ENCODE measurements around the gene VTI1A. TPM values are rescaled to one million over a fixed set of nuclear protein-coding genes. Genes with fewer than 3 reads are reported as not detected.
"Not testable (repeated sequence)": the region's sequence is repeated elsewhere in the genome, so short reads cannot be mapped to it uniquely, and the experiment has no call there.

The VTI1A gene
- total RNA-seq, 1 donor from 2014 or later: 35.2 TPM

DNA sequence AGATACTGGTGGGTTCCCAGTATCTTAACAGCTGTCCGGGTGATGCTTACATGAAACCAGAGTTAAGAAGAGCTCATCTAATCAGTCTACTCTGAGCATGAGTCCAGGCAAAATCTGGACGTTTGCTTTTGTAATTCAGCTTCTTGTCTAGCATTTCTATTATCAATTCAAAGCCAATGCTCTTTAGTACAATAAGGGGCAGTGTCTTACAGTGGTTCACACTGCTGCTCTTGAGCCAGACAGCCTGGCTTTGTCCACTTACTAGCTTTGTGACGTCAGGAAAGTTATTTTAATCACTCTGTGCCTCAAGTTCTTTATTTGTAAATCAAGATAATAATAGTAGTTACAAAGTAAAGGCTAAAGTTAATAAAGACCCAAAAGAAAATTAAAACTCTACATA, 275.7 kb downstream of the VTI1A start:
- no peak overlapping the region for H3K27ac Mint-ChIP-seq
- intact Hi-C loops (cut with micrococcal nuclease): no loop called here
- no peaks in the 10 kb centered on the region for H3K36me3 Mint-ChIP-seq (ENCODE audit: low read depth)
- no peak for DNase-seq
- H3K4me3 Mint-ChIP-seq: no peak overlapping the region
- H3K27me3 Mint-ChIP-seq: no peaks in the 10 kb centered on the region
- no peaks in the 10 kb centered on the region for H3K9me3 Mint-ChIP-seq
- no peaks in the 10 kb centered on the region for H3K4me1 Mint-ChIP-seq

DNA sequence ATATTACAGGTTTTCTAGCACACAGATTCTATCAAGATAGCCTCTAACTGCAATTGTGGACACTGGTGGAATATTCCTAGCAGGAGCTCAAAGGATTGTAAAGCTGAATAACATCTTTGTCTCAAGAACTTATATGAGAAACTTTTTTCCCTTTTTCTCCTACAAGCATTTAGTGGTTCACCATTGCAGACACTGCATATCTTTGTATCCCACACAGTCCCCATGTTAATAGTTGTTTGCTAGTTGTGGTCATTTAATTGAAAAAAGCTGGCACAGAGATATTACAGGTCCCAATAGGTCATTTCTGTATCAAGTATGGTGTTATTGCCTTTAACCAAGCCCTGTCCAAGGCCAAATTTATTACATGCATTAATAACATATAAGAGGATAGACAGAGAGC, 276.9 kb downstream of the VTI1A start:
- no peaks in the 10 kb centered on the region for H3K36me3 Mint-ChIP-seq (ENCODE audit: low read depth)

DNA sequence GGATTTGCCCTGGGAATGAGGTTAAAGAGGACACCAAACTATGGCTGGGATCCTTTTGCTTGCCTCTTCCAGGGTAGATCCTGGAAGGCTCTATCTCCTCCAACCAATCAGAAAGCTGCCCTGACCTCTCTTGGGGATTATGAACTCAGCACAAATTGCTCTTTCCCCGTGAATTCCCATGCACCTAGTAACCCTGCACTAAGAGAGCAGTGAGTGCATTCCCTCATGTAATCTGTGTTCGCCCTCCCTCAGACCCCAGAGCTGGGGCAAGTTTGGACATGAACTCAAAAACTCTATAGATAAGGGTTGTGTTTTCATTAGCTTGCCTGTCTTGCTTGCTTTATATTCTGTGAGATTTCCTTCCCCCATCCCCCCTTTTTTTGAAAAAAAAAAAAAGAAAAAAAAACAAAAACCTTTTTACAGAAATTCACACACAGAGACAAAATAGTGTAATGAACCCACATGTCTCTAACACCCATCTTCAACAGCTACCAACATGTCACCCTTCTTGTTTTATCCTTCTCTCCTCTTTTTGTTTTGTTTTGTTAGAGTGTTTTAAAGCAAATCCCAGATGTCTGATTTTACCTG, 277.5 kb downstream of the VTI1A start:
- H3K4me1 Mint-ChIP-seq: no peaks in the 10 kb centered on the region
- no peak for DNase-seq
- H3K4me3 Mint-ChIP-seq: no peak overlapping the region
- no peaks in the 10 kb centered on the region for H3K9me3 Mint-ChIP-seq
- no peaks in the 10 kb centered on the region for H3K36me3 Mint-ChIP-seq (ENCODE audit: low read depth)
- H3K27ac Mint-ChIP-seq: no peak overlapping the region
- H3K27me3 Mint-ChIP-seq: no peaks in the 10 kb centered on the region
- intact Hi-C loops (cut with micrococcal nuclease): no loop called here

More for the DNA sequence above, 276.9 kb downstream of the VTI1A start:
- no peak for DNase-seq
- Mint-ChIP-seq H3K4me1 (no peaks in the 10 kb centered on the region), H3K27ac (no peak overlapping the region), H3K4me3 (no peak overlapping the region), H3K27me3 (no peaks in the 10 kb centered on the region), H3K9me3 (no peaks in the 10 kb centered on the region)
- intact Hi-C loops (cut with micrococcal nuclease): no loop called here

DNA sequence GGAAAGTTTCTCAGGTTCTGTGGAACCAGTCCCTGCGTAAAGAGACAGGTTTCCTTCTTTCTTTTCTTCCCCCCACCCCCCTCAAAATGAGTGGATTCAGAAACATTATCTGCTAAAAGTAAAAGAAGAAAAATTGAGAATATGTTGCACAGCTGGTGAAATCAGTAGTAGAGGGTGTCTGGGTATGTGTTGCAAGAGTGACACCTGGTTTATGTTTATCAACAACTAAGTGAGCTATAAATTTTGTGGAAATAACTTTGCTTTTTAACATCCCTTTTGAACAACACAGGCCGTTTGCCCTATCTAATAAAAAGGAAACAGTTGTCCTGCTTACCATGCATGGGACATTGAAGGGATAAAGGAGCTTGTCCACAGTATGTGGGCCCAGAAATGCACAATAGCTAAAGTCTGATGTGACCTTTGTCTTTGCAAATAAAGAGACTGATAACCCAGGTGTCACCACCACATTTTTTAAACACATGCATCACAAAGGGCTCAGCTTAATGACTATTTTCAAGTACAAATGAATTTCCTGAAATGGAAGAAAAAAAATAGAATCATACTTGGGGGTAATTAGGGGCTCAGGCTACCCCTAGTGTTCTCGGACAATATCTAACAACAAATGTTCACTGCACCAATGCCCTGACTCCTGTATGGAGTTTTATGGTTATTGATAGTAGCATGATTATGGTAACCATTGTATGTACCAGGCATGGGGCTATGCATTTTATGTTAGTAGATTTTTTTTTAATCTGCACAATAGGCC, 281.3 kb downstream of the VTI1A start:
- no peak for DNase-seq
- Mint-ChIP-seq H3K4me1 (peaks cover 1% of the 10 kb centered on the region), H3K9me3 (no peaks in the 10 kb centered on the region), H3K36me3 (ENCODE audit: low read depth) (no peaks in the 10 kb centered on the region), H3K27ac (no peak overlapping the region), H3K27me3 (no peaks in the 10 kb centered on the region), H3K4me3 (no peak overlapping the region)
- intact Hi-C loops (cut with micrococcal nuclease): no loop called here

DNA sequence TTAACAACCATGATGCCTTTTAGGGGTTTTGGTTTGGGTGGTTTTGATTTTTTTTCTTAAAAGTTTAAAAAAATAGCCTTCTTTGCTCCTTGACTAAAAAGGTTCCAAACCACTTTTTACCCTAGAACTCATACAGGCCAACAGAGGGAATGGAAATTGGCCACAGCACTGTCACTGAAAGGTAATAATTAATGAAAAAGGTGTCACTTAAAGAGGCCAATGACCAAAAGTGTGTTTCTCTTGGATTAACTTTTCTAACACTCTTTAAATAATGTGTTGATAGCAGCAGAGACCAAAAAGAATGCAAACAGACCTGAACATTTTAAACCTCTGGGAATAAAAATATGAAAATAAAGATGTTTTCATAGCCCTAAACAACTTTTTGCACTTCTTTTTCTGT, 282.0 kb downstream of the VTI1A start:
- Mint-ChIP-seq H3K36me3 (ENCODE audit: low read depth) (no peaks in the 10 kb centered on the region), H3K9me3 (no peaks in the 10 kb centered on the region), H3K4me1 (peaks cover 1% of the 10 kb centered on the region), H3K4me3 (no peak overlapping the region), H3K27me3 (no peaks in the 10 kb centered on the region), H3K27ac (no peak overlapping the region)
- no peak for DNase-seq
- intact Hi-C loops (cut with micrococcal nuclease): no loop called here

DNA sequence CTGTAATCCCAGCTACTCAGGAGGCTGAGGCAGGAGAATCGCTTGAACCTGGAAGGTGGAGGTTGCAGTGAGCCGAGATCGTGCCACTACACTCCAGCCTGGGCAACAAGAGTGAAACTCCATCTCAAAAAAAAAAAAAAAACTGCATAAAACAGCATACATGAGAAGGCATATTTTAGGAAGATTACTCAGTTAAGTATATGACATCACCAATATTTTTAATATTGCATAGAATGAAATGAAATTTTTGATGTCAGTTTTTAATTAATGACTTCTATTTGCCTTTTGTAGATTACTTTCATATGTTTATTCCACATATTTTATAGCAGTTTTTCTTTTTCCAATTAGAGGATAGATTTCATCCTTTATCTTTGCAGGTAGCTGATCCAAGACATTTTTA, 284.4 kb downstream of the VTI1A start:
- intact Hi-C loops (cut with micrococcal nuclease); H3K27me3 Mint-ChIP-seq; DNase-seq; H3K36me3 Mint-ChIP-seq (ENCODE audit: low read depth); H3K27ac Mint-ChIP-seq; H3K4me3 Mint-ChIP-seq; H3K4me1 Mint-ChIP-seq; H3K9me3 Mint-ChIP-seq: not testable (repeated sequence)

DNA sequence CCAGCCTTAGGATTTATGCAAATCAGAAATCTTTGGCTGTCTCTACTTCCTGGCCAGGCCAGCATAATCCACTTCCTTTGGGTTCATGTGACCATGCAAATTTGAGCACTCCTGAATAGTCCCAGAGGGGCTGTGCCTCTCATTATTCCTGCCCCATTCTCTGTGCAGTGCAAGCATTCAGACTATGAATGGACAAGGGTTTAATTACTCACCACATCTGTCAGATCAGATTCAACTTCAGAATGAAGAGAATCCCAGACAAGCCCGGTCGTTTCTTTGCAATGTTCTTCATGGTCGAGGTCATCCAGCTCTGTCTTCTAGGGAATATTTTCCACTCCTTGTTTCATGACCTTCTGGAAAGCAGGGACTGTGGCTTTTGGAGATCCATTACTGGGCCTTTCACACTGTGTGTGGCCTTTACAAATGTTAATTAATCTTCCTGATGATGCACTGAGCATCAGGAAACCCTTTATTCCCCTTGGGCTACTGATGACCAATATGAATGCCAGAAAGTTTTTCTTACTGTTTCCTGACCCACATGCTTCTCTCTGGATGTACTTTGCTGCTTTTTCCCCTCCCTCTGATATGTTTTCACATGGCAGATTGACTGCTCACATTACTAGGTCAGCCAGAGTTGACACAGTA, 285.4 kb downstream of the VTI1A start:
- H3K4me1 Mint-ChIP-seq: peaks cover 1% of the 10 kb centered on the region
- H3K27ac Mint-ChIP-seq: no peak overlapping the region
- DNase-seq: no peak
- intact Hi-C loops (cut with micrococcal nuclease): no loop called here
- peaks cover 2% of the 10 kb centered on the region for H3K36me3 Mint-ChIP-seq (ENCODE audit: low read depth)
- H3K9me3 Mint-ChIP-seq: no peaks in the 10 kb centered on the region
- H3K4me3 Mint-ChIP-seq: no peak overlapping the region
- no peaks in the 10 kb centered on the region for H3K27me3 Mint-ChIP-seq

DNA sequence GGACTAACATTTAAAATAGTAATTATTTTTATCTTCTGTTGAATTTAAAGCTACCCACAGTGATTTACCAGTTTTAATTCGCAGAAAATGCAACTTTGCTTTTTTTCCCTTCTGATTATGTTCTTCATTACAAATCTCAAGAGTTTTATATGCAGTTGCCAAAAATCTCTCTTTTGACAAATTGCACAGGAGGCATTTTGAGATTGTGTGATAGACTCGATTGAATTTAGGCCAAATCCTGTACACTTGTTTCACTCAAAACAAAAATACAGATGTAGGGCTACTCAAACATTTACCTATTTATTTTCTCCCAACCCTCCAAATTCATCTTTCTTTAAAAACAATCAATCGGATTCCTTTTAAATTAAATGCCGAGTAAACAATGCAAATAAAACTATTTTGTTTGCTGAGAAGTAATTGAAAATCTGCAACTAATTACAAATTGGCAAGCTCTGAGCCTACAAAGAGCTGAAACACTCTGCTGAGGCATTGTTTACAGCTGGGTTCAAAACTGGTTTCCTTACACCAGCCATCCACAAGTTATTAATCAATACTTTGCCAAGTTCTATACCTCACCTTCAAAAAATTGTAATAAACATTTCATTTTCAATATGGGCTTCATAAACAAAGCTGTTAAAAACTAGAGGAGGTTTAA, 288.2 kb downstream of the VTI1A start:
- Mint-ChIP-seq H3K9me3 (no peaks in the 10 kb centered on the region), H3K27ac (no peak overlapping the region), H3K4me1 (peaks cover 1% of the 10 kb centered on the region), H3K27me3 (no peaks in the 10 kb centered on the region), H3K4me3 (no peak overlapping the region), H3K36me3 (ENCODE audit: low read depth) (peaks cover 2% of the 10 kb centered on the region)
- intact Hi-C loops (cut with micrococcal nuclease): no loop called here
- DNase-seq: no peak

DNA sequence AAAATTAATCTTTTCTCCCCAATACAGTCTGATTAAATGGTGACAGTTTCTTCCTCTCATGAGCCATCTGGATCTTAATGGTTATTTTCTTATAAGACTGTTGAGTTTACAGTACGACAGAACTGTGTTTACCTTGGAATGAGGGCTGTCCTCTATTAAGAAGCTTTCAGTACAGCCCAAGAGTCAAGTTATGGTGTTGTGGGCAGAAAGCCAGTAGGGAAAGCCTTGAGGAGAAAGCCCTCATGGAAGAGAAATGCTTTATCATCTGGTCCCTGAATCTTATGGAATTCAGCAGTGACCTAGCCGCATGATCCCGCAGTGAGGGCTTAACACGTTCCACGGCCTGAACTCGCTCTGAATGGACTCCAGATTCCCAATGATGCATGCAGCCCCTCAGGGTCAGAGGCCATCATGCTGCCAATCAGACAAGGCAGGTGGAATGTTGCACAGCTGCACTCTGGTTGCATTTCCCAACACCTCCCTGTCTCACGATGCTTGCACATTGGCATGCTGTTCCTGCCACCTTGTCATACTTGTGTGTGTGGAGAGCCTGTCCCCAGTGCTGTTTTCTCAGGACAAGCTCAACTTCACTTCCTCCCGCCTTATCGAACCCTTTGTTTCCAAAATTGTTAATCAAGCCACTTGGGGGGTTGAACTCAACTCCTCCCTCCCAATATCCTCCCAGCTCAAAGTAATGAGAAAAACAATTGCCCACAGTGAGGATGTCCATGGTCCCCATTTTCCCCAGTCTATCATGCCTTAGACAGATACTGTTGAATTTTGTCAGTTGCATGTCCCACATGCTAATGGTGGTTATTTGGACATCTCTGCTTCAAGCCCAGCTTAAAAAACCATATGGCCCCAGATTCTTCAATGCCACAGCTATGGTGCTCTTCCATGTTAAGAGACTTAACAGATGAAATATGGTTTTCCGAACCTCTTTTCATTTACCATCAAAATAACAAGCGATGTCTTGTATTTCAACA, 291.9 kb downstream of the VTI1A start:
- no peak overlapping the region for H3K4me3 Mint-ChIP-seq

DNA sequence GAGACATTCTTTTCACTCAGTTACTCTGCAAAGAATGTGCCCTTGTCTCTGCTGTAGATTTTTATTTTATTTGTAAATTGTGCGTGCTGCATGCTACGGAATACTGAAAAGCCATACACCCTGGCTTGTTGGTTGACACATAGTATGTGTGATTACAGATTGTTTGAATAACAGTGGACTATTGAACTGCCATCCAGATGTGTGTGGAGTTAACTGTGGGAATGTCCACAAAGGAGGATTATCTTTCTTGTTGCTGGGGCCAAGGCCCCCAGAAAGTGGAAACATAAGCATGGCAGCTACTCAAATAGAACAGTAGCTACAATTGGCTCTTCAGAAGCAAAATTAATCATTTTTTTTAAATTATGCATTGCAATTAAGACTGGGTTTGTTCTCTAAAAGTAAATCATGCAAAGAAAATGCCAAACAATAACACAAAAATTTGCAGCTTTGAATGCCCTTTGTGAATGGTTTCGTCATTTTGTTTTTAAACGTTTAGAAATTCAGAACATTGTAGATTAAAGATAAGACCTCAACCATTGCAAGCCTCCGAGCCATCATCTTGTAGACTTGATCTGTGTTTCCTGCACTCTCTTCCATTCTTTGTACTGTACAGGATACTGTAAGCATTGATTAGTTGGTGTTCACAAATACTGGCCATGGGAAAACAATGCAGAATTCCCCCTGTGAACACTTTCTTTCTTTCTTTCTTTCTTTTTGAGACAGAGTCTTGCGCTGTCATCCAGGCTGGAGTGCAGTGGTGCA, 292.8 kb downstream of the VTI1A start:
- no peak overlapping the region for H3K27ac Mint-ChIP-seq
- H3K36me3 Mint-ChIP-seq (ENCODE audit: low read depth): peaks cover 2% of the 10 kb centered on the region
- intact Hi-C loops (cut with micrococcal nuclease): no loop called here

More for the DNA sequence above, 291.9 kb downstream of the VTI1A start:
- no peaks in the 10 kb centered on the region for H3K4me1 Mint-ChIP-seq
- DNase-seq: no peak
- no peaks in the 10 kb centered on the region for H3K27me3 Mint-ChIP-seq
- H3K9me3 Mint-ChIP-seq: no peaks in the 10 kb centered on the region
- intact Hi-C loops (cut with micrococcal nuclease): no loop called here
- no peak overlapping the region for H3K27ac Mint-ChIP-seq
- peaks cover 2% of the 10 kb centered on the region for H3K36me3 Mint-ChIP-seq (ENCODE audit: low read depth)

DNA sequence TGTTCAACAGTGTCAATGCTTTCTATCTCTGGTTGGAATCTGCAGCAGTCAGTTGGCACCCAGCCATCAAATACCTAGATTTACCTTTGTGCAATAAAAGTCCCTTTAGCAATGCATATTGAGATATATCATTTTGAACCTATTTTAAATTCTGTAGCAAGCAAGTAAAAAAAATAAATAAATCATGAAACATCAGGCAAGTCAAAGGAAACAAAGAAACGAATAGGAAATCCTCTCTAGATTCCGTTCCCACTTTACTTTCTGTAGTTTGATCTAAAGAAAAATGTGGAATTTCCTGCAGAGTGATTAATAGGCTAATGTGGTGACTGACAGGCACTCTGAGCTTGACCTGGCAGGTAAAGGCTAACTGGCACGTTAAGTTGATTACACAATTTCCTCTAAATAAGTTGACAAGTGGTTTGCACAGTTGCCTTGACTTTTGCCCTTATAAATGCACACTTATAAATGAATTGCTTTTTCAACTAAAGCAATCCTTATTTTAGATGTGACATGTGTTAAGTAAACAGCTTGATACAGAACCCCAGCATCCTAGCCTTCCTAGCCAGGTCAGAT, 294.9 kb downstream of the VTI1A start:
- no peak for DNase-seq
- no peaks in the 10 kb centered on the region for H3K27me3 Mint-ChIP-seq
- H3K4me3 Mint-ChIP-seq: no peak overlapping the region
- H3K4me1 Mint-ChIP-seq: no peaks in the 10 kb centered on the region
- H3K27ac Mint-ChIP-seq: no peak overlapping the region
- intact Hi-C loops (cut with micrococcal nuclease): no loop called here
- no peaks in the 10 kb centered on the region for H3K9me3 Mint-ChIP-seq
- H3K36me3 Mint-ChIP-seq (ENCODE audit: low read depth): no peaks in the 10 kb centered on the region

More for the DNA sequence above, 292.8 kb downstream of the VTI1A start:
- H3K4me3 Mint-ChIP-seq: no peak overlapping the region
- H3K27me3 Mint-ChIP-seq: no peaks in the 10 kb centered on the region
- H3K9me3 Mint-ChIP-seq: no peaks in the 10 kb centered on the region
- no peaks in the 10 kb centered on the region for H3K4me1 Mint-ChIP-seq
- DNase-seq: no peak

DNA sequence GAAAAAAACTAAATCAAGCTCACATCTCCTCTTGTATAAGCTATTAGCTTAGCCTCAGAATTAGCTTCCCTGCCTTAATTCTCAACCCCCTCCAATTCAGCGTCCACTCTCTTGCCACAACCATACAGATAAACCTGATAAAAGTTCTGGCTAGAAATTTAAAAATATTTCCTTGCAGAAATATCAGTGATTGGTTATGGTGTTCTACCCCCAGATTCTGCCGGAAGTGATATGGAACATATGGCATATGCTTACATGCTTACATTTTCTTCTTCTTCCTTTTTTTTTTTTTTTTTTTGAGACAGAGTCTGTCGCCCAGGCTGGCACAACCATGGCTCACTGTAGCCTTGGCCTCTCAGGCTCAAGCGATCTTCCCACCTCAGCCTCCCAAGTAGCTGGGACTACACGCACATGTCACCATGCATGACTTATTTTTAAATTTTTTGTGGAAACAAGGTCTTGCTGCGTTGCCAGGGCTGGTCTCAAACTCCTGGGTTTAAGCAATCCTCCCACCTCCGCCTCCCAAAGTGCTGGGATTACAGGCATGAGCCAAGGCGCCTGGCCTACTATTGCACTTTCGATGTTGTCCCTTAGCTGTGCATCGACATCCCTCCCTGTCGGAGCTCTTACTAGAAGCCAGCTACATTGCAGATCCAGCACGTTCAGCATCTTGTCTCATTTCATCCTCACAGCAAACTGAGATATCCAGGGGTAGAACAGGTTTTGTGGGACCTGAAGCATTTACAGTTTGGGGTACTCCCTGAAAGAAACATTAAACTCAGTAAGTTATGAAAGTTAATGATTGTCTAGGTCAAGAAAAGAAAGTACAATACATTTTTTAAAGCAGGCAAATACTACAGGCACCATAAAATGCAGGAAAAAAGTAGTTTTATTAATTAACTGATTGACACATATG, 297.4 kb downstream of the VTI1A start:
- intact Hi-C loops (cut with micrococcal nuclease): no loop called here
- H3K4me3 Mint-ChIP-seq: no peak overlapping the region
- no peaks in the 10 kb centered on the region for H3K9me3 Mint-ChIP-seq
- H3K27ac Mint-ChIP-seq: no peak overlapping the region
- H3K36me3 Mint-ChIP-seq (ENCODE audit: low read depth): no peaks in the 10 kb centered on the region
- DNase-seq: no peak
- no peaks in the 10 kb centered on the region for H3K4me1 Mint-ChIP-seq
- H3K27me3 Mint-ChIP-seq: no peaks in the 10 kb centered on the region
